HG02981 (cell line): Measurements from ENCODE around the gene CHFR.
"Not testable (repeated sequence)": the region's sequence is repeated elsewhere in the genome, so short reads cannot be mapped to it uniquely, and the experiment has no call there.

Experiments
- ATAC-seq: cut with Tn5 transposase; IDR thresholded peaks from one replicate; pipeline ENCODE4 v1.9.1; 2021; ENCODE audit warnings: mild to moderate bottlenecking, moderate library complexity; ENCODE audit not compliant: unreplicated experiment

CHFR gene

DNA sequence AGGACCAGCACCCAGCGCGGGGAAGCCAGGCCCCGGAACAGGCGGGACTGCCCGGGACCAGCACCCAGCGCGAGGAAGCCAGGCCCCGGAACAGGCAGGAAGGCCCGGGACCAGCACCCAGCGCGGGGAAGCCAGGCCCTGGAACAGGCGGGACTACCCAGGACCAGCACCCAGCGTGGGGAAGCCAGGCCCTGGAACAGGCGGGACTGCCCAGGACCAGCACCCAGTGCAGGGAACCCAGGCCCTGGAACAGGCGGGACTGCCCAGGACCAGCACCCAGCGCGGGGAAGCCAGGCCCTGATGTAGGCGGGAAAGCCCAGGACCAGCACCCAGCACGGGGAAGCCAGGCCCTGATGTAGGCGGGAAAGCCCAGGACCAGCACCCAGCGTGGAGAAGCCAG, 12.8 kb downstream of the CHFR start:
- ATAC-seq: not testable (repeated sequence)

- no peak for ATAC-seq
Measured at GRCh38 chr12:132874175-132874574, 13.2 kb downstream of the CHFR start.

DNA sequence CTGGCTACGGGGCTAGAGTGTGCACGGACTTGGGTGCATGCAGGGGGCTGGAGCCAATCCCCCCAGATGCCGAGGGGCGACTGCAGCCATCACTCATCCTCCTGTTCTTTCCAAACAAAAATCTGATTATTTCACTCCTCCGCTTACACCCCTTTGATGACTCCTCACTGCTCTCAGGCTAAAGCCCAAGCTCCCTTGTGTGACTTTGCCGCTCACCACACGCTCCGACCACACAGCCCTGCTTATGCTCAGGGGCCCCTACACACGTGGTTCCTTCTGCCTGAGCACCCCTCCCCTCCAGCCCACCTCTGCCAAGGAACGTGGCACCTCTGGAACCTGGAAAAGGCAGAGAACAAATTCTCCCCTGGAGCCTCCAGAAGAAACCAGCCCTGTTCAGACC, 13.7 kb downstream of the CHFR start:
- ATAC-seq: no peak

- no peak for ATAC-seq
Measured at GRCh38 chr12:132872975-132873421, 14.4 kb downstream of the CHFR start.

GRCh38 chr12:132872073-132872855, 15.1 kb downstream of the CHFR start:
- no peak for ATAC-seq

DNA sequence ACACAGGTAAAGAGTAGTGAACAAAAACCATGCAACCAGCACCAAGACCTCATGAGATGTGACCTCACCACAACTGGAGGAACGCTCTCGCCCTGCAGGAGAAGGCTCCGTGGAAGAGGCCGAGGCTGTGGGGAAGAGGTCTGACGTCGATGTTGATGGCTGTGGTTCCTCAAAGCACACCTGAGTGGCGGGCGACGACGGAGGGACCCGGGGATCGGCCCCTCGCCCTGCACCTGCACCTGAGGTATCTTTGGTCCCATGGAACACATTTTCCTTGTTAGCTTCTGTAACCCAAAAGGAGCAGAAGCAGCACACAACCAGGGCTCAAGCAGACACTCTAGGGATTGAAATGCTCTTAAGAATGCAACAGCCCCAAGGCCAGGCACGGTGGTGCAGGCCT, 17.9 kb downstream of the CHFR start:
- no peak for ATAC-seq

DNA sequence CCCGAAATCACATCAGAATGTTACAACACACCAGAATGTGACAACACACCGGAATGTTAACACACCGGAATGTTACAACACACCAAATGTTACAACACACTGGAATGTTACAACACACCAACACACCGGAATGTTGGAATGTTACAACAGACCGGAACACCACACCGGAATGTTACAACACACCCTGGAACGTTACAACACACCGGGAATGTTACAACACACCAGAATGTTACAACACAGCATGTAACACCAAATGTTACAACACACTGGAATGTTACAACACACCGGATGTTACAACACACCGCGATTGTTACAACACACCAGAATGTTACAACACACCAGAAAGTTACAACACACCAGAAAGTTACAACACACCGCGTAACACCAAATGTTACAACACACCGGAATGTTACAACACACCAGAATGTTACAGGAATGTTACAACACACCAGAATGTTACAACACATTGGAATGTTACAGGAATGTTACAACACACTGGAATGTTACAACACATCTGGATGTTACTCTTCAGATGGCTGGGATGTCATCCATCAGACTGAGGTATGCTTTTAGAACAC, 21.1 kb downstream of the CHFR start:
- no peak for ATAC-seq

- no peak for ATAC-seq
Measured at GRCh38 chr12:132861558-132861957, 25.8 kb downstream of the CHFR start.

- ATAC-seq: no peak
Measured at GRCh38 chr12:132858718-132859266, 28.6 kb downstream of the CHFR start.

DNA sequence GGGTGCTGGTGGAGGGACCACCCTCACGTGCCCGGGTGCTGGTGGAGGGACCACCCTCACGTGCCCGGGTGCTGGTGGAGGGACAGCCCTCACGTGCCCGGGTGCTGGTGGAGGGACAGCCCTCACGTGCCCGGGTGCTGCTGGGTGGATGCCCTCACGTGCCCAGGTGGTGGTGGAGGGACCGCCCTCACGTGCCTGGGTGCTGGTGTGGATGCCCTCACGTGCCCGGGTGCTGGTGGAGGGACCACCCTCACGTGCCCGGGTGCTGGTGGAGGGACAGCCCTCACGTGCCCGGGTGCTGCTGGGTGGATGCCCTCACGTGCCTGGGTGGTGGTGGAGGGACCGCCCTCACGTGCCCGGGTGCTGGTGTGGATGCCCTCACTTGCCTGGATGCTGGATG, 30.4 kb downstream of the CHFR start:
- not testable (repeated sequence) for ATAC-seq

DNA sequence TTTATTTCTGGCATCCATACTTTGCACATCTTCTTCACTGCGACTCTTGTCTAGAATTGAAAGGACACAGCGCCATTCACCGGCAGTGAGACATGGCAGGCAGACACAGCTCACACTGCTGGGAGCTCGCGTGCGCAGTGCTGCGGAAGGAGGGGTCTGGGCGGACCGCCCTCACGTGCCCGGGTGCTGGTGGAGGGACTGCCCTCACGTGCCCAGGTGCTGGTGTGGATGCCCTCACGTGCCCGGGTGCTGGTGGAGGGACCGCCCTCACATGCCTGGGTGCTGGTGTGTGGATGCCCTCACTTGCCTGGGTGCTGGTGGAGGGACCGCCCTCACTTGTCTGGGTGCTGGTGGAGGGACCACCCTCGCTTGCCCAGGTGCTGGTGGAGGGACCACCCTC, 30.8 kb downstream of the CHFR start:
- ATAC-seq: no peak

DNA sequence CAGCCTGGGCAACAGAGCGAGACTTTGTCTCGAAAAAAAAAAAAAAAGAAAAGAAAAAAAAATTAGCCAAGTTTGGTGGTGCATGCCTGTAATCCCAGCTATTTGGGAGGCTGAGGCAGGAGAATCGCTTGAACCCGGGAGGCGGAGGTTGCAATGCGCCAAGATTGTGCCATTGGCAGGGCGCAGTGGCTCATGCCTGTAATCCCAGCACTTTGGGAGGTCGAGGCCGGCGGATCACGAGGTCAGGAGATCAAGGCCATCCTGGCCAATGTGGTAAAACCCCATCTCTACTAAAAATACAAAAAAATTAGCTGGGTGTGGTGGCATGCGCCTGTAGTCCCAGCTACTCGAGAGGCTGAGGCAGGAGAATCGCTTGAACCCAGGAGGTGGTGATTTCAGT, 32.2 kb downstream of the CHFR start:
- not testable (repeated sequence) for ATAC-seq

DNA sequence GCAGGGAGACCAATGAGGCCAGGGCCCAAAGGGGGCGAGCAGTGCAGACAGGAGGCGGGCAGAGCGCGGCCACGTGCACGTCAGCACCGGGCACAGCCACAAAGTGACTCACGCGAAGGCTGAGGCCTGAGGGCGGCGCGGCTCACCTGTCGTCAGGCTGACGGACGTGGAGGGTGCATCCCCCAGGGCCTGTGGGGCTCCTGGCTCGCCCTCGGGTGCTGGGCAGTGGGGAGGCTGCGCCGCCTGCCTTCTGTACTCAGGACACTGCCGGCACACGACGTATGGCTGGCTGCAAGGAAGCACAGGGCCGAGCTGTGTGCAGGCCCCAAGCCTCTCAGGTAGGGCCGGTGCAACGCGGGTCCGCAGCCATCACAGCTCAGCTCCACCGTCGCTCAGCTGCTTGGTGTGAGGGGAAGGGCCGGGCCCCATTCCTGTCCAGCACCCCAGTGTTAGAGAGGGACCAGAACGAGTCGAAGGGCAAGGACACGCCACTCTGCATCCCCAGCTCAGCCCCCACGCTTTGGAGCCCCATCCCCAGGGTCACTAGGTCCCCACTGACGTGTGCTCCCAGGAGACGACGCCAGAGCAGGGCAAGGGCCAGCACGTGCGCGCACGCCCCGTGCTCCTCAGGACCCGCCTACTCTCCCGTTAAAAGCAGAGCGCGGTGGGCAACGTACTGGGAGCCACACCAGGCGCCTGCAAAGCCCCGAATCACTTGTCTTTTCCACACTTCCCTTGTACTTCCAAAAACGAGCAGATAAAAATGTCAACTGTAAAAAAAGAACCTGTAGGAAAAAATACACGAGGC, 33.9 kb downstream of the CHFR start:
- no peak for ATAC-seq

DNA sequence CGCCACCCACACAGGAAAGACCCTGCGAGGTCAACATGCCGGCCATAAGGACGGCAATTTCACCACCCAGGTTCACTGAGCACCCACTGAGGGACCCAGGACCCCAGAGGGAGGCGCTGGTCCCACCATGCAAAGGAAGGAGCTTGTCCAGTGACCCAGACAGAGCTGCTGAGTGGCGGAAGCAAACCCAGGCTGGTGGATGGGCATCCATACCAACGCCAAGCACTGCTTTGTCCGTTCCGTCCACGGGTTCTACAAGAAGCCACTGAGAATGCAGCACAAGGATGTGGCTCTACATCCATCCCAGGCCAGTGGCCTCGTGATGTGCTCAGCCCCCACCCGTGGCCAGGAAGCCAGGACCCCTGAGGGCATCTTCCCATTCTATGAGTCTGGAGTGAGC, 34.9 kb downstream of the CHFR start:
- ATAC-seq: no peak

DNA sequence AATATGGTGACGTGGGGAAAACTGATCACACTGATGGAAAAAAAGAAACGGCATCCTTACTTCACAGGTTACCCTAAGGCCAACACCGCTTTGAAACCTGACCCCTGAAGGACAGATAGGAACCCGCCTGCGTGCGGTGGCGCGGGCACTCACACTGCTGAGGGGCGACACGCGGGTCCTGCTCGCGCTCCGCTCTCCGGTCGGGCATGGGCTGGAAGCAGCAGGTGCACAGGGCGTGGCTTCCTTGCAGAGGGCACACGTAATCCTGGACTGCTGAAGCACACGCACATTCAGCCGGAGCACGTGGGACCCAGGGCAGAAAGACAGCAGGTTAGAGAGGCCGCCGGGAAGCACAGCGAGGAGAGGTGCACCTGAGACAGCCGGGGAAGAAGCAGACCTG, 35.9 kb downstream of the CHFR start:
- no peak for ATAC-seq

- ATAC-seq: no peak
Measured at GRCh38 chr12:132850291-132850690, 37.1 kb downstream of the CHFR start.

DNA sequence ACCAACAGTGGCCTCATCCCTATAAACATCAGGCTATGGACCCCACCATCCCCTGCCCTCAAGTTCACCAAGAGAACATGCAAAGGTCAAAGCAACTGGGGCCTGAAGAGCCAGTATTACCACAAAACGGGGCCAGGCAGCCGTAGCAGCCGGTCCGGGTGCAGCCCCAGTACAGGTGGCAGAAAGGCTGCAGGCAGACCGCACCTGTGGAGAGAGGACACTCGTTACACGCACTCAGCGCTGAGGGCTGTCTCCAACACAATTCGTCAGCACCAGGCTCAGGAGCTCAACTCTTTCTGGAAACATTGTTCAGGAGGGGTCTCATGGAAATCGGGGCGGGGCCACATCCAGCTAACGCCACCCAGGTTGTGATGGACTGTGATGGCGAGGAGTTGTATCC, 38.9 kb downstream of the CHFR start:
- no peak for ATAC-seq

GRCh38 chr12:132847363-132848356, 39.7 kb downstream of the CHFR start:
- no peak for ATAC-seq

GRCh38 chr12:132844681-132845080, 42.7 kb downstream of the CHFR start:
- not testable (repeated sequence) for ATAC-seq

DNA sequence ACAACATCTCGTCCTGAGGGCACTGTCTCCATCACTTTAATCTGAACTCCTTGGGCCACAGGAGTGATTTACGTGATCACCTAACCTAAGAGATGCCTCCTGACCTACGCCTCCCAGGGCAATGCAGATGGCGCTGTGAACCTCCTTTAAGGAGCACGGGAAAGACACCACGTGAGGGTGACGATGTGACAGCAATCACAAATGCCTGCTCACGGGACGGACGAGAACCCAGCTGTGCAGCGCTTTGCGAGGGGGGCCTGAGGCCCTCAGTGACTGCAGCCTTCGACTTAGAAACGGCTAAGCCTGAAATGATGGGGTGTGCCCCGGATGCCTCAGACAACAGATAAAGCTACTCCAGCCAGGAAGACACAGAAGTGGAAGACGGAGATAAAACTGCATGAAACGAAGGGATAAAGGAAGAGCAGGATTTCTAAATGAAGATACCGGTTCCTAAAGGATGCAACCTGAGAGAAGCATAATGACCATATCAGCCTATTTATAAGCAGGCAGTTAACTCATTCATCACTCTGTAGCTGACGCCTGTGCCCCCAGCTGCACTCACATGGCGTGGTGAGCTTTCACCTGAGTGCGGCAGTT, 44.9 kb downstream of the CHFR start:
- ATAC-seq: no peak
